TTC549 (cell line): ENCODE results near the gene RGL2.
"Not testable (repeated sequence)": the region's sequence is repeated elsewhere in the genome, so short reads cannot be mapped to it uniquely, and the experiment has no call there.

Experiments used
- FAIRE-seq: peaks from 2 replicates; lab custom pipeline; 2012; peaks lifted over from hg19 to GRCh38; lab: Jason Lieb, UNC

The RGL2 gene

GRCh38 chr6:33292996-33293682, 5.6 kb downstream of the RGL2 start:
- no peak for FAIRE-seq

- FAIRE-seq: no peak
Observed at GRCh38 chr6:33290459-33290858, 8.3 kb downstream of the RGL2 start.

DNA sequence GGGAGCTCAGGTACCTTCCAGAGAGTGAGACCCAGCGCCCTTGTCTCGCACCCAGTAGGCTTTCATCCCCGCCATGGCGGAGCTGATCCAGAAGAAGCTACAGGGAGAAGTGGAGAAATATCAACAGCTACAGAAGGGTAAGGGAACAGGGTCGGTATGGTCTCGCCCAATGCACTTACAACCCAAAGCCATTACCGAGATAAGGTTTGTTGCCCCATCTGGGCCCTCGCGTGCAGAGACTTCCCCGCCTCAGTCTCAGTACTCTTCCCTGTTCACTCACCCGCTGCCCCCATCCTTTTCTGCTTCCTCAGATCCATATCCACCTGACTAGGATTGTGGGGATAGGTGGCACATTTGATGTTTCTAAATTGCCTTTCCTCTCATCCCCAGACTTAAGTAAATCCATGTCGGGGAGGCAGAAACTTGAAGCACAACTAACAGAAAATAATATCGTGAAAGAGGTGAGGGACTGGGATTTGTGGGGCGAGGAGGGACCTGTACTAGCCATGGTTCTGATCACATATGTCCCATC, 8.9 kb downstream of the RGL2 start:
- FAIRE-seq: no peak

DNA sequence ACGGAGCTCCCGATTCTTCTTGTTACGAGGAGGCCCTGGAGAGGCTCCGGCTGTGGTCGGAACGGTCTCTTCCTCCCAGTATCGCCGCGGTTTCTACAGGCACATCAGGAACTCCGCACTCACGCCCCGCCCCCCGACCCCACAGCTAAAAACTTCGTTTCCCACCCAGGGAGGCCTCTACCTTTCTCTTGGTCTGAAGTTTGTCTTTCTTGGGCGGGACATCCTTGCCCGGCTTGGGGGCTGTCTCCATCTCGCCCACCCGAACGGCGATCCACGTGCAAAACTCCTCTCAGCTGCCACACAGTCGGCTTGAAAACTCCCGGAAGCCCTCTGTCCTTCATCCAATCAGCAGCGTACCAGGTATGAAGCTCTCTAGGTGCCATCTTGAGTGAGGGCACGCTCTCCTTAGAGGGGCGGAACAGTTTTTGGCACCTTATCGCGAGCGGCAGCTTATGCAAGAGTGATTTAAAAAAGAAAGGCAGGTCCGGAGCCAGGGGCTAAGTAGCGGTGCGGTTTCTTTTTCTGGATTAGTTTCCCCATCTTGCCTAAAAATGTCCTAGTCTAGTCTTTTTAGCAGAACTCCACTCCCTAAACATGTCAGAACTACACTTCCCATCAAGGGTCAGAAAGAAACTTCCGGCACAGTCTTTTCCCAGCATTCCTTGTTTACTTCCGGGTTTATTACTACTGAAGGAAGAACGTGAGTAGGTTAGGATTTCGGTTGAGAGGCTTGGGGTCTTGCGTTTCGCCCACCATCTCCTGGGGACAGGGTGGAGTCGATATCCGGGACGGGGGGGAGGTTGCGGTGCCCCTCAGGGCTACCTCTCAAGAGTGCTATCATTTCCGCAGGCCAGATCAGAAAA, 9.6 kb downstream of the RGL2 start, which contains the start of the genes PFDN6 and WDR46:
Gene PFDN6, plus strand, starts transcription at position 681 of the 863 bp plus-strand sequence. CDS start 256 bp downstream, outside the sequence.
Gene WDR46, minus strand, starts transcription at position 319 of the 863 bp plus-strand sequence. Its CDS starts 69 bp downstream, at position 250.
- no peak for FAIRE-seq

GRCh38 chr6:33288141-33288920, 10.4 kb downstream of the RGL2 start:
- FAIRE-seq: no peak

- FAIRE-seq: no peak
Observed at GRCh38 chr6:33286946-33287914, 11.5 kb downstream of the RGL2 start.

DNA sequence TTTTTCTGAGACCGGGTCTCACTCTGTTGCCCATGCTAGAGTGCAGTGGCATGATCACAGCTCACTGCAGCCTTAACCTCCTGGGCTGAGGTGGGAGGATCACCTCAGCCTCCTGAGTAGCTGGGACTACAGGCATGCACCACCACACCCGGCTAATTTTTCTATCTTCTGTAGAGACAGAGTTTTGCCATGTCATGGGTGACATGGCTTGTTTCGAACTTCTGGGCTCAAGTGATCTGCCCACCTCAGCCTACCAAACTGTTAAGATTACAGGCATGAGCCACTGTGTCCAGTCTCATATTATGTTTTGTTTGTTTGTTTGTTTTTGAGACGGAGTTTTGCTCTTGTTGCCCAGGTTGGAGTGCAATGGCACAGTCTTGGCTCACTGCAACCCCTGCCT, 13.5 kb downstream of the RGL2 start:
- FAIRE-seq: not testable (repeated sequence)

DNA sequence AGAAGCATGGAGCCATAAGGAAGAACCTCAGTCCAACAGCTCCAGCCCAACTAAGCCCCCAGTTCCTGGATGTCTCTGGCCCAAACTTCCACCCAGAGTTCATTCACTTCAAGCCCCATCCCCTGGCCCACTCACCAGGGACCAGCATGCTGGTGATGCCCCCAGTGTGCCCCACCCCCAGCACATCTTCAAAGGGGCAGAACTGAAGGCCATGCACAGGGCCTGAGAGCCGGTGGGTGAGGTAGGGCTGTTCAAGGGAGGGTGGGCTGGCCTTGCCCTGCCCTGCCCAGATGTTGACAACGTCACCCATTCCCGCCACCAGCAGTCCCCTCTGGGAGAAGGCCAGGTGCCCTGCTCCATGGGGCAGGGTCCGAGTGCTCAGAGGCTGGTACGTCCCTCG, 18.2 kb downstream of the RGL2 start:
- no peak for FAIRE-seq

DNA sequence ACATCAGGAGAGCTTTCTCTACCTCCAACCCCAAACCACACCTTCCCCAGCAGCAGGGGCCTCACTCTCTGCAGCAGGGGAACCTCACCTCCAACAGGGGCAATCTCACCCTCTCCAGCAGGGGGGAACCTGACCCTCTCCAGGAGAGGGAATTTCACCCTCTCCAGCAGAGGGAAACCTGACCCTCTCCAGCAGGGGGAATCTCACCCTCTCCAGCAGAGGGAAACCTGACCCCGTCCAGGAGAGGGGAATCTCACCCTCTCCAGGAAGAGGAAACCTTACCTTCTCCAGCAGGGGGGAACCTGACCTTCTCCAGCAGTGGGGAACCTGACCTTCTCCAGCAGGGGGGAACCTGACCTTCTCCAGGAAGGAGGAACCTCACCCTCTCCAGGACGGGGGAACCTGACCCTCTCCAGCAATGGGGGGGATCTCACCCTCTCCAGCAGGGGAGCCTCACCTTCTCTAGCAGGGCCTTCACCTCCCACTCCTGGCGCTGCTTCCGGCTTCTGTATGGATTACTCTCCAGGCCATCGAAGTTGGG, 18.7 kb downstream of the RGL2 start:
- FAIRE-seq: no peak

GRCh38 chr6:33279257-33279695, 19.5 kb downstream of the RGL2 start:
- FAIRE-seq: no peak

DNA sequence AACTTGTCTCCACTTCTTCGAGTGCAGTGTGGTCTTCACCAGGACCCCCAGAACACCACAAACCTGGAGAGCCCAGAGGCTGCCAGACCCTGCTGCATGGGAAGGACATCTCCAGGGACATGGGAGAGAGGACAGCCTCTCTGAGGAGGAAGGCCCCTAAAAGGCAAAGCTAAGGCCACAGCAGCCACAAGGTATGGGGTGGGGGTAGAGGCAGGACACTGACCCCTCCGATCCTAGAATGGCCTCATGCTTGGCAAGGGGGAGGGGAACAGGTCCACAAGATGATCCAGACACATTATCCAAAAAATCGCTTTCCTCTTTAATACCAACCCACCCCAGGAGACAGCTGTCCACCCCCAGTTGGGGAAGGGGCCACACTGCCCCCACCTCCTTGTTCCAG, 19.9 kb downstream of the RGL2 start:
- no peak for FAIRE-seq

DNA sequence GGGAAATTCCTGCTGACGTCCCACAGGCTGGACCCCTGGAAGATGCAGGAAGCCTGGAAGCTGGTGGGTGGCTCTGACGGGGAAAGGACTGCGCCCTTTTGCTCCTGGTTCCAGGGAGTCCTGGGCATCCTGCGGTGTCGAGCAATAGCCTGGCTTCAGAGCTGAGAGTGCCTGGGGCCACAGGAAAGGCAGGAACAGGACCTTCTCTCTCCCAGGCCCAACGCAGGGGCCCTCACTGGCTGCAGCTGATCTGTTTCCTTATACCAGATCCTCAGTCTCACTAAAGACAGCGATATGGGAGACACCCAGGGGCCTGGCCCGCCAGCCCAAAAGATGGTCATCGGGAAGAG, 20.4 kb downstream of the RGL2 start:
- no peak for FAIRE-seq

GRCh38 chr6:33277663-33278391, 20.9 kb downstream of the RGL2 start:
- no peak for FAIRE-seq

DNA sequence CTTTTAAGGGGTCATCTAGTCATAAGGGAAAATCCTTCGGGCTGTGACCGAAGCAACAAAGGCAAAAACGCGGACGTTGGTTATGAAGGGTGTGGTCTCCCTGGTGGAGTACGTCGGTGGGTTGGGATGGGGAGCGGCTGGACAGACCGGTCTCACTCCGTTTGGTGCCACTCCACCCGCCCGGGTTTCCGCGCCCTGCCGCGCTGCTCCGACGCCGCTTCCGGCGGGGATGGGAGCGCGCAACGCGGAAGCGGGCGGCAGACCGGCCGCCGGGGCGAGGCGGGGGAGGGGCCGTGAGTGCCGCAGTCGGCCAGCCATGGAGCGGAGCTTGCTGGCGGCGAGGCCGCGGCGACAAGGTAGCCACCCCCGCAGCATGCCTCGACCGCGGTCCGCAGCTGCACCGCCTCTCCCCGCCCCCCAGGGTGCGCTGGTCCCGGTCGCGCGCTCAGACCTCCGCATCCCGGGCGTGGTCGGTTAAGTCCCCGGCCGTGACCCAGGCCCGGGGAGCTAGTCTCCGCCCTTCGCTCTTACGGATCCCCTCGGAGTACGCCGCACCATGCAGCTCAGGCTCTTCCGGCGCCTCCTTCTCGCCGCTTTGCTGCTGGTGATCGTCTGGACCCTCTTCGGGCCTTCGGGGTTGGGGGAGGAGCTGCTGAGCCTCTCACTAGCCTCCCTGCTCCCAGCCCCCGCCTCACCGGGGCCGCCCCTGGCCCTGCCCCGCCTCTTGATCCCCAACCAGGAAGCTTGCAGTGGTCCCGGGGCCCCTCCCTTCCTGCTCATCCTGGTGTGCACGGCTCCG, 21.7 kb downstream of the RGL2 start, which contains the start of gene B3GALT4:
Gene B3GALT4, plus strand, starts transcription at position 260 of the 799 bp plus-strand sequence. Its CDS starts 297 bp downstream, at position 557.
- FAIRE-seq: no peak

- FAIRE-seq: no peak
Observed at GRCh38 chr6:33276581-33276863, 22.2 kb downstream of the RGL2 start.

DNA sequence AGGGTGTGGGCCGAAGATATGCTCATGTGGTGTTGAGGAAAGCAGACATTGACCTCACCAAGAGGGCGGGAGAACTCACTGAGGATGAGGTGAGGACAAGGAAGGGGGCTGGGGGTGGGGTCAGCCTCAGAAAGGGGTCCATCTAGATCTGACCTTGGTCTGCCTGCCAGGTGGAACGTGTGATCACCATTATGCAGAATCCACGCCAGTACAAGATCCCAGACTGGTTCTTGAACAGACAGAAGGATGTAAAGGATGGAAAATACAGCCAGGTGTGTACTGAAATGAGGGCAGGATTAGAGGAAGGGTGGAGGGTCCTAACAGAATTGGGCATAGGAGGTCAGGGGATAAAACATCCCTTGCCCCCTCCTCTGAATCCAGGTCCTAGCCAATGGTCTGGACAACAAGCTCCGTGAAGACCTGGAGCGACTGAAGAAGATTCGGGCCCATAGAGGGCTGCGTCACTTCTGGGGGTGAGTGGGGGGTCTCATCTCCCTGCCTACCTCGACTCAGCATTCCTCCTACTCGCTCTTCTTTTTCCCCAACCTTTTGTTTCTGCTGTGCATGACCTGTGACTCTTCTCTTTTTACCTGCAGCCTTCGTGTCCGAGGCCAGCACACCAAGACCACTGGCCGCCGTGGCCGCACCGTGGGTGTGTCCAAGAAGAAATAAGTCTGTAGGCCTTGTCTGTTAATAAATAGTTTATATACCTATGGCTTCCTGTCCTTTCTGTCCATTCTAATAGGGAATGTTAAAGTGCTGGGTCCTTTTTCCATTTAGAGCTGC, 22.8 kb downstream of the RGL2 start:
- FAIRE-seq: not testable (repeated sequence)

- FAIRE-seq: no peak
Observed at GRCh38 chr6:33273924-33274902, 24.5 kb downstream of the RGL2 start.
